Peyer's patch (tissue), 4 donors: Measurements from ENCODE around the gene KCTD10.

Experiments
- POLR2A ChIP-seq, 2 donors: fragments of 450-650 bp; IDR thresholded peaks; one replicate each; pipeline ENCODE4 v1.5.1; 2017; ENCODE audit warnings: antibody characterized with exemption in 2 of 2, mild to moderate bottlenecking in 2 of 2, moderate library complexity in 2 of 2
- TF ChIP-seq, protein P1 (sequence below), 6 experiments: fragments of 450-650 bp in 4 of 6; fragments of 200-600 bp in 2 of 6; sonication (generic) in 1 of 6; IDR thresholded peaks; one replicate each; pipeline ENCODE4 v1.5.1; 2017 to 2019; ENCODE audit warnings: antibody characterized with exemption in 6 of 6, mild to moderate bottlenecking in 3 of 6, moderate library complexity in 1 of 6

DNA sequence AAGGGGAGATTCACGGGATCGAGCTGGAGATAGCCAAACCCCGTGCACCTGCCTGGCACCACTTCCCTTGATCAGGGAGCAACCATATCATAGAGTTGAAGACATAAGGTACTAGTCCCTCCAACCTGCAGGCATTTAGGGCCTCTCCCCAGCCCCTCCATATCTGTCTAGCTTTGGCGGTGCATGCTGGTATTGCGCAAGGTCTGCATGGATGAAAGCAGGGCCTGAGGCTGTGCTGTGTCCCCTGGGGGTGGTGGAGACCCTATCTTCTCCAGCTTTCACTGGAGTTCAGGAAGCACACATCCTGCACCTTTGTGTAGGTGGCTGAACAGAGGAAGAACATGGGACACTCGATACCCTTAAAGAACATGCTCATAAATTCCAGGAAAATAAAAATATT, 46.9 kb downstream of the KCTD10 start:
- TF ChIP-seq, protein P1, sequence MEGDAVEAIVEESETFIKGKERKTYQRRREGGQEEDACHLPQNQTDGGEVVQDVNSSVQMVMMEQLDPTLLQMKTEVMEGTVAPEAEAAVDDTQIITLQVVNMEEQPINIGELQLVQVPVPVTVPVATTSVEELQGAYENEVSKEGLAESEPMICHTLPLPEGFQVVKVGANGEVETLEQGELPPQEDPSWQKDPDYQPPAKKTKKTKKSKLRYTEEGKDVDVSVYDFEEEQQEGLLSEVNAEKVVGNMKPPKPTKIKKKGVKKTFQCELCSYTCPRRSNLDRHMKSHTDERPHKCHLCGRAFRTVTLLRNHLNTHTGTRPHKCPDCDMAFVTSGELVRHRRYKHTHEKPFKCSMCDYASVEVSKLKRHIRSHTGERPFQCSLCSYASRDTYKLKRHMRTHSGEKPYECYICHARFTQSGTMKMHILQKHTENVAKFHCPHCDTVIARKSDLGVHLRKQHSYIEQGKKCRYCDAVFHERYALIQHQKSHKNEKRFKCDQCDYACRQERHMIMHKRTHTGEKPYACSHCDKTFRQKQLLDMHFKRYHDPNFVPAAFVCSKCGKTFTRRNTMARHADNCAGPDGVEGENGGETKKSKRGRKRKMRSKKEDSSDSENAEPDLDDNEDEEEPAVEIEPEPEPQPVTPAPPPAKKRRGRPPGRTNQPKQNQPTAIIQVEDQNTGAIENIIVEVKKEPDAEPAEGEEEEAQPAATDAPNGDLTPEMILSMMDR (IDR thresholded peaks at IDR 0.05): no peak
- no peak for TF ChIP-seq POLR2A (IDR thresholded peaks at IDR 0.05)
